Kidney (tissue), 14 donors: ENCODE results near the gene ECD. TPM values are rescaled to one million over a fixed set of nuclear protein-coding genes. Genes with fewer than 3 reads are reported as not detected.
A peak's percentile ranks its signal among the peaks of the same experiment; 100 is the strongest.

Experiments used
- DNase-seq, 5 donors: peaks; one replicate each; pipeline ENCODE4 v3.0.0-alpha.2; 2013 to 2020
- FAIRE-seq: peaks from 2 replicates; lab custom pipeline; 2012; peaks lifted over from hg19 to GRCh38; lab: Jason Lieb, UNC
- H3K27ac ChIP-seq, 2 donors: one replicate each; pipeline ENCODE4 v1.7.0; 2013; ENCODE audit warnings: low read depth in 2 of 2, low read length in 2 of 2, inconsistent platforms in 1 of 2
- H3K27me3 ChIP-seq: one replicate; pipeline ENCODE4 v1.7.1; 2013; ENCODE audit warnings: low read length, inconsistent platforms; ENCODE audit not compliant: control insufficient read depth, insufficient read depth
- H3K36me3 ChIP-seq, 3 donors: one replicate each; pipeline versions ENCODE4 v1.7.0 to v1.7.1; 2013; ENCODE audit warnings: low read length in 3 of 3, control low read depth in 1 of 3, inconsistent platforms in 1 of 3; ENCODE audit not compliant: insufficient read depth in 3 of 3, control insufficient read depth in 2 of 3
- H3K4me1 ChIP-seq, 3 donors: one replicate each; pipeline versions ENCODE4 v1.7.0 to v1.7.1; 2013; ENCODE audit warnings: low read length in 3 of 3, inconsistent platforms in 1 of 3, low read depth in 1 of 3; ENCODE audit not compliant: control insufficient read depth in 2 of 3, insufficient read depth in 2 of 3
- H3K4me3 ChIP-seq, 3 donors: one replicate each; pipeline versions ENCODE4 v1.7.0 to v1.8.1; 2013; ENCODE audit warnings: low read length in 3 of 3, control low read depth in 1 of 3, inconsistent platforms in 1 of 3
- H3K9ac ChIP-seq, 3 donors: one replicate each; pipeline versions ENCODE4 v1.7.0 to v1.7.1; 2013; ENCODE audit warnings: low read length in 3 of 3, control low read depth in 1 of 3, inconsistent platforms in 1 of 3
- H3K9me3 ChIP-seq, 3 donors: one replicate each; pipeline versions ENCODE4 v1.7.0 to v1.7.1; 2013; ENCODE audit warnings: low read length in 3 of 3, control low read depth in 1 of 3, inconsistent platforms in 1 of 3; ENCODE audit not compliant: control insufficient read depth in 2 of 3, insufficient read depth in 1 of 3
- CTCF ChIP-seq: IDR thresholded peaks from 3 replicates; pipeline ENCODE4 v1.5.1; 2012; ENCODE audit warnings: mild to moderate bottlenecking, moderate library complexity, borderline replicate concordance; ENCODE audit not compliant: insufficient read depth; ENCODE audit errors: extremely low read depth
- intact Hi-C: fragments of 100-400 bp; cut with DNase I; formaldehyde crosslinking; loops from one replicate; pipeline ENCODE4 v1.11.1; 2022
- polyA plus RNA-seq: library from polyadenylated mRNA; stranded (reverse); fragments of 350-450 nt; fragmentation: Illumina TruSeq; extraction: RNeasy Lipid Tissue Mini Kit (QIAGEN cat#74804); gene quantifications from one replicate; pipeline ENCODE4 v1.2.3, GENCODE V29; 2014; ENCODE audit warnings: low read depth, low replicate concordance; ENCODE audit not compliant: insufficient read depth
- total RNA-seq: library from RNA; stranded (reverse); fragmentation: NEBNext Ultra II Directional; extraction: Animal tissue kit (Norgen Biotek cat#: 25700); gene quantifications from one replicate; pipeline ENCODE4 v1.2.1, GENCODE V29; 2021
- donor health status: control.
- donor health status: control.
- donor health status: control.
- donor health status: control.
- donor health status: control.
- donor health status: DM: yes; HTN: yes; CAD: no.
- donor health status: Normal renal cell carcinoma (clear cell type).

ECD gene
- total and polyA plus RNA-seq, 2 donors from 2014 or later: 15.2 to 27.5 TPM

GRCh38 chr10:73106301-73106700 lies 61.5 kb downstream of the ECD start:
- Histone ChIP-seq H3K36me3 (no peaks in the 10 kb centered on the region), H3K9ac (no peak overlapping the region), H3K27ac (no peak overlapping the region), H3K27me3 (no peaks in the 10 kb centered on the region), H3K9me3 (no peaks in the 10 kb centered on the region), H3K4me1 (peaks cover 0 to 1% (median 0%) of the 10 kb centered on the region in 3 donors), H3K4me3 (no peak overlapping the region)
- FAIRE-seq (no peak), DNase-seq (no peak)
- TF ChIP-seq CTCF: no peak
- intact Hi-C loops: no loop called here

- no peaks in the 10 kb centered on the region for H3K9me3 ChIP-seq
- H3K4me1 ChIP-seq: peaks cover 0 to 4% (median 2%) of the 10 kb centered on the region in 3 donors
- H3K9ac ChIP-seq: no peak overlapping the region
- no peak for TF ChIP-seq CTCF
- intact Hi-C loops: no loop called here
- H3K36me3 ChIP-seq: no peaks in the 10 kb centered on the region
- no peak for FAIRE-seq
- no peak for DNase-seq
- no peaks in the 10 kb centered on the region for H3K27me3 ChIP-seq
- H3K4me3 ChIP-seq: no peak overlapping the region
- H3K27ac ChIP-seq: no peak overlapping the region
These were observed 68.7 kb downstream of the ECD start for GRCh38 chr10:73099141-73099540.

GRCh38 chr10:73097305-73097670 lies 70.5 kb downstream of the ECD start:
- peak overlapping the region; percentile 82 to 96 for H3K27ac ChIP-seq
- FAIRE-seq (no peak), DNase-seq (no peak)
- no peaks in the 10 kb centered on the region for H3K9me3 ChIP-seq
- H3K27me3 ChIP-seq: no peaks in the 10 kb centered on the region
- intact Hi-C loops: no loop called here
- TF ChIP-seq CTCF: no peak
- H3K4me3 ChIP-seq: peak overlapping the region; percentile 62 to 92 (median 71)
- peak overlapping the region; percentile 38 to 73 (median 68) for H3K9ac ChIP-seq
- H3K36me3 ChIP-seq: no peaks in the 10 kb centered on the region
- peaks cover 0 to 4% (median 2%) of the 10 kb centered on the region in 3 donors for H3K4me1 ChIP-seq
